Activated T-cell treated with anti-CD3 and anti-CD28 coated beads for 24 hours (primary cell): ENCODE measurements around the gene CAPG.
"Not testable (repeated sequence)": the region's sequence is repeated elsewhere in the genome, so short reads cannot be mapped to it uniquely, and the experiment has no call there.

Experiments
- DNase-seq: peaks from one replicate; pipeline ENCODE4 v3.0.0-alpha.2; 2020; ENCODE audit warnings: low read depth

Gene CAPG

GRCh38 chr2:85420536-85421259 is 10.5 kb upstream of the CAPG start:
- peak; percentile 90 for DNase-seq

- DNase-seq, result no peak
These were observed 9.0 kb upstream of the CAPG start for GRCh38 chr2:85419009-85419675.

GRCh38 chr2:85418132-85419008 is 8.2 kb upstream of the CAPG start, which contains the start of gene SH2D6:
Gene SH2D6, plus strand, starts transcription at chr2:85418714. Its CDS starts 10,752 bp downstream, at chr2:85429466.
- peak; percentile 79 for DNase-seq

- DNase-seq, result no peak
These were observed 5.9 kb upstream of the CAPG start for GRCh38 chr2:85415980-85416650.

GRCh38 chr2:85414761-85415553 is 4.8 kb upstream of the CAPG start:
- DNase-seq, result no peak

GRCh38 chr2:85414421-85414759 is 4.2 kb upstream of the CAPG start:
- not testable (repeated sequence) for DNase-seq

GRCh38 chr2:85413592-85414420 is 3.6 kb upstream of the CAPG start:
- no peak for DNase-seq

GRCh38 chr2:85411405-85411748 is 1.2 kb upstream of the CAPG start:
- DNase-seq, result no peak

- DNase-seq, result no peak
These were observed 628 bp upstream of the CAPG start for GRCh38 chr2:85410584-85411404.

- DNase-seq, result peak; percentile 53
These were observed 4.7 kb downstream of the CAPG start for GRCh38 chr2:85405201-85406059.

GRCh38 chr2:85401844-85402243 is 8.3 kb downstream of the CAPG start:
- DNase-seq, result no peak

- no peak for DNase-seq
These were observed 8.7 kb downstream of the CAPG start for GRCh38 chr2:85401464-85401805.

GRCh38 chr2:85400541-85401463 is 9.4 kb downstream of the CAPG start:
- no peak for DNase-seq

GRCh38 chr2:85400023-85400422 is 10.1 kb downstream of the CAPG start:
- no peak for DNase-seq

- no peak for DNase-seq
These were observed 11.0 kb downstream of the CAPG start for GRCh38 chr2:85399183-85399455.

GRCh38 chr2:85398426-85399182 is 11.6 kb downstream of the CAPG start:
- DNase-seq, result no peak

GRCh38 chr2:85397925-85398331 is 12.2 kb downstream of the CAPG start:
- DNase-seq, result no peak
